Ishikawa (cell line): ENCODE measurements around the gene ACTRT2.

Source experiments
- RAD21 ChIP-seq: IDR thresholded peaks from 2 replicates; pipeline ENCODE4 v1.6.1; 2012; ENCODE audit warnings: low read depth
- TAF1 ChIP-seq: IDR thresholded peaks from 2 replicates; pipeline ENCODE4 v1.6.1; 2012; ENCODE audit warnings: low read depth, mild to moderate bottlenecking

DNA sequence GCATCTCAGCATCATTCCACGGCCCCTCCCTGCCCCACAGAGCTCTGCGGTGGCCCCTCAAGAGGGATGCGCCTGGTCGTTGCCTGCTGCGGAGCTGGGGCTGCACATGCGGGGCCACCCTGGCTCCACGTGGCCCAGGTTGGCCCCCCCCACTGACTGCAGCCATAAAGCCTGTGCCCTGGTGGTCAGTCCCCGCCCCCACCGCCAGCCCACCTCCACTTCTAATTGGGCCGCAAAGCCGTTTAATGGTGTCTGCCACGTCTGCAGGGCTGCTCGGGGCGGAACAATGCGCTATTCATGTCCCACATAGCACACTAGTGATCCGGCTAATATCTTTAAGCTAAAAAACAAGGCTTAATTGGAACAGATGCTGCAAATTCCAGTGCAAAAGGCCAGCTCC lies 33.5 kb upstream of the ACTRT2 start:
- no peak for TF ChIP-seq RAD21
- TF ChIP-seq TAF1 = no peak
